ENCODE measurements around the gene SPATA20.

DNA sequence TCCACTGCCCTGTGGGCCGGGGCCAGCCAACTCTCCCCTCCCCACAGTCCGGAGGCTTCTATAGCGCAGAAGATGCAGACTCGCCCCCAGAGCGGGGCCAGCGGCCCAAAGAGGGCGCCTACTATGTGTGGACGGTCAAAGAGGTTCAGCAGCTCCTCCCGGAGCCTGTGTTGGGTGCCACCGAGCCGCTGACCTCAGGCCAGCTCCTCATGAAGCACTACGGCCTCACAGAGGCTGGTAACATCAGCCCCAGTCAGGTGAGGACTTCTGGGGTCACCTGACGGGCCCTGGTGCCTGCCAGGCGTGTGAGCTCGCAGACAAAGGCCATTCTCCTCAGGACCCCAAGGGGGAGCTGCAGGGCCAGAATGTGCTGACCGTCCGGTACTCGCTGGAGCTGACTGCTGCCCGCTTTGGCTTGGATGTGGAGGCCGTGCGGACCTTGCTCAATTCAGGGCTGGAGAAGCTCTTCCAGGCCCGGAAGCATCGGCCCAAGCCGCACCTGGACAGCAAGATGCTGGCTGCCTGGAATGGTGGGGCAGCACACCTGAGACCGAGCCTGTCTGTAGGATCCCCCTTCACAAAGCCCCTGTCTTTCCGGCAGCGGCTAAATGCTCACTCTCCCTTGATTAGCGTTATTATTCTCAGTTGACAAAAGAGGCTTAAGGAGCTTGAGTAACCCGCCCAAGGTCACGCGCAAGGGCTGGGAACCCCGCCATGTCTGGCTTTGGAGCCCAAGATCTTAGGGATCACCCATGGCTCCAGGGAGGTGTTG lies 3.9 kb downstream of the SPATA20 start:
- TF ChIP-seq REST (IDR thresholded peaks at IDR 0.05; ENCODE audit: low read depth) (no peak), MAX (IDR thresholded peaks at IDR 0.05) (no peak), EP300 (IDR thresholded peaks at IDR 0.05; ENCODE audit: borderline replicate concordance) (no peak)
